ENCODE data around the gene DCAF10. TPM values are rescaled to one million over a fixed set of nuclear protein-coding genes. Genes with fewer than 3 reads are reported as not detected.

The DCAF10 gene
- total RNA-seq, 2 donors from 2014 or later = 16.9 to 19.1 TPM

GRCh38 chr9:37911271-37911681, 110.7 kb downstream of the DCAF10 start:
- no peak overlapping the region for H3K27ac Mint-ChIP-seq

GRCh38 chr9:37913480-37914153, 113.0 kb downstream of the DCAF10 start:
- Mint-ChIP-seq H3K9me3 (no peaks in the 10 kb centered on the region), H3K4me1 (ENCODE audit: low read depth in 2 of 2) (peaks cover 24 to 28% of the 10 kb centered on the region in 2 donors), H3K27ac (no peak overlapping the region), H3K4me3 (no peak overlapping the region), H3K27me3 (no peaks in the 10 kb centered on the region), H3K36me3 (no peaks in the 10 kb centered on the region)
- peak; percentile 79 for DNase-seq (ENCODE audit: low spot score)
- peak; percentile 74 to 76 for ATAC-seq

More at GRCh38 chr9:37911271-37911681, 110.7 kb downstream of the DCAF10 start:
- Mint-ChIP-seq H3K36me3 (no peaks in the 10 kb centered on the region), H3K27me3 (no peaks in the 10 kb centered on the region), H3K4me3 (no peak overlapping the region), H3K4me1 (ENCODE audit: low read depth in 2 of 2) (peaks cover 14 to 17% of the 10 kb centered on the region in 2 donors), H3K9me3 (no peaks in the 10 kb centered on the region)
- DNase-seq (ENCODE audit: low spot score) (no peak), ATAC-seq (no peak)

GRCh38 chr9:37914154-37914551, 113.6 kb downstream of the DCAF10 start:
- H3K4me3 Mint-ChIP-seq = no peak overlapping the region
- H3K36me3 Mint-ChIP-seq = no peaks in the 10 kb centered on the region
- no peak for DNase-seq (ENCODE audit: low spot score)
- H3K27me3 Mint-ChIP-seq = no peaks in the 10 kb centered on the region
- H3K4me1 Mint-ChIP-seq (ENCODE audit: low read depth in 2 of 2) = peaks cover 20 to 23% of the 10 kb centered on the region in 2 donors
- ATAC-seq = no peak
- no peak overlapping the region for H3K27ac Mint-ChIP-seq
- H3K9me3 Mint-ChIP-seq = no peaks in the 10 kb centered on the region

GRCh38 chr9:37914701-37915358, 114.2 kb downstream of the DCAF10 start:
- DNase-seq (ENCODE audit: low spot score) (no peak), ATAC-seq (no peak)
- Mint-ChIP-seq H3K27ac (peak overlapping the region in 1 of 2 donors; percentile 43), H3K4me1 (ENCODE audit: low read depth in 2 of 2) (peaks cover 20 to 23% of the 10 kb centered on the region in 2 donors), H3K9me3 (no peaks in the 10 kb centered on the region), H3K4me3 (no peak overlapping the region), H3K36me3 (no peaks in the 10 kb centered on the region), H3K27me3 (no peaks in the 10 kb centered on the region)

GRCh38 chr9:37915911-37916470, 115.4 kb downstream of the DCAF10 start:
- DNase-seq (ENCODE audit: low spot score) = no peak
- Mint-ChIP-seq H3K27me3 (no peaks in the 10 kb centered on the region), H3K4me1 (ENCODE audit: low read depth in 2 of 2) (peaks cover 20 to 23% of the 10 kb centered on the region in 2 donors), H3K27ac (no peak overlapping the region), H3K4me3 (no peak overlapping the region), H3K36me3 (no peaks in the 10 kb centered on the region), H3K9me3 (no peaks in the 10 kb centered on the region)
- ATAC-seq = peak in 1 of 2 donors; percentile 22

GRCh38 chr9:37916471-37917312, 116.1 kb downstream of the DCAF10 start:
- H3K4me3 Mint-ChIP-seq = no peak overlapping the region

More at GRCh38 chr9:37916471-37917312, 116.1 kb downstream of the DCAF10 start:
- DNase-seq (ENCODE audit: low spot score) = no peak
- Mint-ChIP-seq H3K9me3 (no peaks in the 10 kb centered on the region), H3K36me3 (no peaks in the 10 kb centered on the region), H3K4me1 (ENCODE audit: low read depth in 2 of 2) (peaks cover 21 to 23% of the 10 kb centered on the region in 2 donors), H3K27me3 (no peaks in the 10 kb centered on the region), H3K27ac (no peak overlapping the region)
- ATAC-seq = no peak

Other genes with a start within 250 kb of the DCAF10 start
- 1 to 10 TPM; 4.3 to 8.7 TPM for gene FBXO10, start 224.4 kb upstream of the DCAF10 start, total RNA-seq
- gene TOMM5, start 208.2 kb upstream of the DCAF10 start, total RNA-seq = 100 to 1,000 TPM in 1 of 2 donors, 10 to 100 TPM in 1; 93.0 to 136 TPM
- not detected for gene FRMPD1, start 149.8 kb upstream of the DCAF10 start, total RNA-seq
- 10 to 100 TPM; 12.1 to 19.0 TPM for gene TRMT10B, start 47.0 kb upstream of the DCAF10 start, total RNA-seq
- gene EXOSC3, start 15.7 kb upstream of the DCAF10 start, total RNA-seq = 100 to 1,000 TPM in 1 of 2 donors, 10 to 100 TPM in 1; 72.7 to 112 TPM
- gene SLC25A51, start 103.3 kb downstream of the DCAF10 start, total RNA-seq = 10 to 100 TPM; 28.7 to 34.7 TPM

Measured in natural killer cell treated with Interleukin-12 subunit alpha and Interleukin-12 subunit beta and Interleukin-15 and Interleukin-18, amount 100 ng/mL, for 72 hours (primary cell).